Measurements from ENCODE around the gene MINDY4.

DNA sequence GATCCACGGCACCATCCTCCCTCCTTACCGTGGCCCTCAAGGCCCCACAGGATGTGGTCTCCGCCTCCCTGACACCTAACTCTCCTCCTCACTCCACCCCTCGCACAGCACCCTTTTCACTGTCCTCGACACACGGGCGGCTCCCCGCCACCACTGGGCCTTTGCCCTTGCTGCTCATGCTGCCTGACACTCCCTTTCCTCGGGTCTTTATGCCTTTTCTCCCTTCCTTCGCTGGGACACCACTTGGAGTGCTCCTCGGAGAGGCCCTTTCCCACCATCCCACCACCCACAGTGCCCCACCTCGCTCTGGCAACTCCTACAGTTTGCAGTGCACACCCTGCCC, 27.2 kb upstream of the MINDY4 start:
- no peak for TF ChIP-seq POLR2A (IDR thresholded peaks at IDR 0.05)
- TF ChIP-seq, protein P1, sequence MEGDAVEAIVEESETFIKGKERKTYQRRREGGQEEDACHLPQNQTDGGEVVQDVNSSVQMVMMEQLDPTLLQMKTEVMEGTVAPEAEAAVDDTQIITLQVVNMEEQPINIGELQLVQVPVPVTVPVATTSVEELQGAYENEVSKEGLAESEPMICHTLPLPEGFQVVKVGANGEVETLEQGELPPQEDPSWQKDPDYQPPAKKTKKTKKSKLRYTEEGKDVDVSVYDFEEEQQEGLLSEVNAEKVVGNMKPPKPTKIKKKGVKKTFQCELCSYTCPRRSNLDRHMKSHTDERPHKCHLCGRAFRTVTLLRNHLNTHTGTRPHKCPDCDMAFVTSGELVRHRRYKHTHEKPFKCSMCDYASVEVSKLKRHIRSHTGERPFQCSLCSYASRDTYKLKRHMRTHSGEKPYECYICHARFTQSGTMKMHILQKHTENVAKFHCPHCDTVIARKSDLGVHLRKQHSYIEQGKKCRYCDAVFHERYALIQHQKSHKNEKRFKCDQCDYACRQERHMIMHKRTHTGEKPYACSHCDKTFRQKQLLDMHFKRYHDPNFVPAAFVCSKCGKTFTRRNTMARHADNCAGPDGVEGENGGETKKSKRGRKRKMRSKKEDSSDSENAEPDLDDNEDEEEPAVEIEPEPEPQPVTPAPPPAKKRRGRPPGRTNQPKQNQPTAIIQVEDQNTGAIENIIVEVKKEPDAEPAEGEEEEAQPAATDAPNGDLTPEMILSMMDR (IDR thresholded peaks at IDR 0.05), result no peak
